CD4-positive, alpha-beta T cell treated with Interleukin-17A for 1 hour (primary cell): Measurements from ENCODE around the gene FBXL7.

ENCODE experiments used
- DNase-seq: peaks from one replicate; pipeline ENCODE4 v3.0.0-alpha.2; 2020

The FBXL7 gene

GRCh38 chr5:15680455-15680854, 180.5 kb downstream of the FBXL7 start:
- no peak for DNase-seq

- no peak for DNase-seq
These were observed 182.1 kb downstream of the FBXL7 start for GRCh38 chr5:15682122-15682521.

GRCh38 chr5:15682566-15682965, 182.6 kb downstream of the FBXL7 start:
- DNase-seq: no peak

DNA sequence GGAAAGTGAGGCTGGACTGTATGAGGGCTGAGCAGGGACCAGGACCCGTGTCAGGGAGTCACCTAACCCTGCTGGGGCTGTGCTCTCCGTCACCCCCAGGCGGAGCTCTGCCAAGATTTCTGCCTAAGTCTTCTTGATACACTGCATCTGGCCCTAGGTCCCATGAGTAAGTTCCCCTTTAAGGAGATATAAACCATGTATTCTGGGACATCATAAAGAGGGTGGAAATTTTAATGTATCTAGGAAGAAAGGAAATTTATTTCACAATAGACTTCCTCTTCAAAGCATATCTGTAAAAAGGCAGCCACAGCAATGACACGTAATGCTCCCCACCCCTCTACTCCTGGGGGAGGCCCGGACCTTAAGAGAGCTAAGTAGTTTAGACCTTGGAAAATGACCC, 183.4 kb downstream of the FBXL7 start:
- no peak for DNase-seq

- no peak for DNase-seq
These were observed 187.4 kb downstream of the FBXL7 start for GRCh38 chr5:15687401-15687800.

DNA sequence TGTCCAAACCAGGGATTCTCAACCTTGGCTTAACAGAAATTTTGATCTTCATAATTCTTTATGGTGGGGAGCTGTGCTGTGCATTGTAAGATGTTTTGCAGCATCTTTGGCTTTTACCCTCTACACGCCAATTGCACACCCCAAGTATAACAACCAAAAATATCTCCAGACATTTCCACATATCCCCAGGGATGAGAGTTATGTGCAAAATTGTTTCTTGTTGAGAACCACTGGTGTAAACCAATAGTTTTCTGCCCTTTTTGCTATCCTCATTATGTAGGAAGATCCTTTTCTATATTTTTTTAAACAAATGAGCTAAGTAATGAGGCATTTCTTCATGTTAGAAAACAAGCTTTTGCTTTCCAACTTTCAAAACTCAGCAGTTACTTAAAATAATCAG, 189.9 kb downstream of the FBXL7 start:
- no peak for DNase-seq

DNA sequence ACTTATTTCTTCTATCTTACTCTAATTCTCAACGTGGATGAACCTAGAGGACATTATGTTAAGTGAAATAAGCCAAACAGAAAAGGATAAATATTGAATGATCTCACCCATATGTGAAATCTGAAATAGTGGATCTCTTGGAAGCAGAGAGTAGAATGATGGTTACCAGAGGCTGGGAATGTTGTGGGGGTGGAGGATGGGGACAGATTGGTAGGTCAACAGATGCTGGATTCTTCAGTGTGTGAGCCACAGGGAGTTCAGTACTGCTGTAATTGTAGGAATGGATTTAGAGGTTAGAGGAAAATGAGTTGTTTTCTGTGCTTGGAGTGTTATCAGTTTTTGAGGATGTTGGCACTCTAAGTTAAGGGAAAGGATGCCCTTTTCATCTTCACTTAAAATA, 190.6 kb downstream of the FBXL7 start:
- DNase-seq: no peak

GRCh38 chr5:15691521-15691920, 191.5 kb downstream of the FBXL7 start:
- no peak for DNase-seq

DNA sequence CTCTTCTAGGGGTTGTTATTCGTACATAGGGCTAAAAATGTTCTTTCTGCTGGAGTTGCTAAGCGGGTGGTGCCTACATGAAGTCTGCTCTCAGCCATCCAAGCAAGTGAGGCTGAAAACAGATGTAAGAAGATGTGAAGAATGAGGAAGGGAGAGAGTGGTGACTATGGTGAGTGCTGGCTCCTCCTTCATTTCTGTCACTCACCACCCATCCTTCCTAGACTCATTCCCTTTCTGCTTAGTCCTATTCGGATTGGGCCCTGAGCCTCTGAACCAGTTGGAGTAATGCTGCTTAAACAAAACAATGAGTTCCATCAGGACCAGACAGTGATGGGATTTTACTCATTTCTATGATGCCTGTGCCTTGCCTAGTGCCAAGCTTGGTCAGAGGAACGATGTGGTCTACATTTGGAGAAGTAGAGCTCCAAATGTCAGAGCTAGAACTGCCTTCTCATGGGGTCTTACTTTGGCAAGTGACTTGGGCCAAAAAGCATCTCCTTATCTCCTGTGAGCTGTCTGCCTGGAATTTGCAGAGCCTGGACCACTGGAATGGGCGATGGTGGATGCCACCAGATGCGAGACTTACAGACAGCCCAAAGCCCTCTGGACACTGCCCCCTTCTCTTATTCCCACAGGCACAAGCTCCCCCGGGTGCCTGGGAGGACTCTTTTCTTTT, 192.9 kb downstream of the FBXL7 start:
- no peak for DNase-seq

GRCh38 chr5:15693382-15693728, 193.4 kb downstream of the FBXL7 start:
- no peak for DNase-seq

- DNase-seq: no peak
These were observed 194.0 kb downstream of the FBXL7 start for GRCh38 chr5:15693933-15694332.

DNA sequence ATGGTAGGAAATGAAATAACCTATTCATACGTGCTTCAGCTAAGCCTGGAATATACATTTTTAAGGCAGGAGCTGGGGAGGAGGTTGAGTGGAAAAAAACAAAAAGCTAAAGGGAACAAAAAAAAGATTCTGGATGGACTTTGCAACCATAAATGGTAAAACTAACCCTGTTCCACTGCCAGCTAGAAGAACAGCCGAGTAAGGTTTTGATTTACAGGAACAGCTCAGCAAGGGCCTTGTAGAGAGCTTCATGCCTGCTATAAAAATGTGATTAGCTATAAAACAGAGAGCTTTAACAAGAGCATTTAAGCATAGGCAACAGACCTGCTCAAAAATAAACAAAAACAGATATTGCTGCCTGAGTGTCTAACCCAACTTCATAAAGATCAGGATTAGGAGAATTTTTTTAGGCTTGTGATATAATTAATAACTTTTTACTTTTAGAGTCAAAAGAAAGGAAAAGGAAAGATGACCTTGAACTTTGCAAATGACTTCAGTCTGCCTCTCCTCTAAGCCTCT, 194.8 kb downstream of the FBXL7 start:
- DNase-seq: no peak

DNA sequence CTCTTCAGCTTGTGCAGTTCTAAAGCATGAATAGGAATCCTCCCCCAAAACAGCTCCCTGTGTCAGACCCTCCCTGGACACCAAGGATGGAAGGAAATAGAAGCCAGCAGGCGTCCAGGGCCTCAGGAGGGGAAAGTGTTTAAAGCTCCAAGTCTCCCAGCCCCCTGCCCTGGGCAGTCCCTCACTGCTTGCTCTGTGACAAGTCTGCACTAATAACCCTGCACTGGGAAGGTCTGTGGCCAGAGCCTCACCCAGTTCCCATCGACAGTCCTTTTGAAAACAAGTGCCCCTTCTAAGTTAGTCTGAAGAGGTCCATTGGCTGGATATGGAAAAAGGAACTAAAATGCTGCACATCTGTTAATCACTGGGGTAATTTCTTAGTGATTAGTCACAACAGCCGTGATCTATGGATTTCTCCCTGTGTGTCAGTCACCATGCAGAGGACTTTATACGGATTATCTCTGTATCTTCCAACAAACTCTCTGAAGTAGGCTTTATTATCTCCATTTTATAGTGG, 195.3 kb downstream of the FBXL7 start:
- DNase-seq: no peak

- DNase-seq: no peak
These were observed 200.4 kb downstream of the FBXL7 start for GRCh38 chr5:15700373-15700772.

DNA sequence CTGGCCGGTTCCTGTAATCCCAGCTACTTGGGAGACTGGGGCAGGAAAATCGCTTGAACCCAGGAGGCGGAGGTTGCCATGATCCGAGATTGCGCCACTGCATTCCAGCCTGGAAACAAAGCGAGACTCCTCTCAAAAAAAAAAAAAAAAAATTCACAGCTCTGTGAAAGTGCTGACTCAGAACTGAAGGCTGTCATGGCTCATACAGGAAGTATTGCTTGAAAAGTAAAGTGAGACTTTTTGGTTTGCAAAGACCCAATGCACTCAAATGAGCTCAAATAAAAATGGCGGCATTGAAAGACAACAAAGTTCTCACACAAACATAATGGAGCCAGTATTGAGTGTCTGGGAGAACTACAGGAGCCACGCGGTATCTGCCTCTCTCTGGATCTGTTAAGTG, 202.1 kb downstream of the FBXL7 start:
- DNase-seq: no peak

DNA sequence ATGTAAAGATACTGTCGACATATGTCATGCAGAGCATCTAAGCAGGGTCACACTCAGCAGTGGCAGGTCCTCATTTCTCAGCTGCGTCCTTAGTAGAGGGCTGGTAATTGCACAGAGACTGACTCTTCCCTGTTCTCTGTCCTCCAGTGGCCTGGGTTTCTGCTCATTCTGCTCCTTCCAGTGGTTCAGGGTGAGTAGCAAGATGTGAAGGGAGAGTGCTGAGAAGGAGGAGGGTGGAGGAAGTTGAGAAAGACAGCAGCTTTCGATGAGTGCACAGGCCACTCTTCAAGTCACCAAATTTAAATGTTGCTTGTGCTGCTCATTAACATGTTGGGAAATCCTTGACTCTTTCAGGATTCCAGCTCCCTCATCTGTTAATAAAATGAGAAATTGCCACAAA, 203.9 kb downstream of the FBXL7 start:
- no peak for DNase-seq

DNA sequence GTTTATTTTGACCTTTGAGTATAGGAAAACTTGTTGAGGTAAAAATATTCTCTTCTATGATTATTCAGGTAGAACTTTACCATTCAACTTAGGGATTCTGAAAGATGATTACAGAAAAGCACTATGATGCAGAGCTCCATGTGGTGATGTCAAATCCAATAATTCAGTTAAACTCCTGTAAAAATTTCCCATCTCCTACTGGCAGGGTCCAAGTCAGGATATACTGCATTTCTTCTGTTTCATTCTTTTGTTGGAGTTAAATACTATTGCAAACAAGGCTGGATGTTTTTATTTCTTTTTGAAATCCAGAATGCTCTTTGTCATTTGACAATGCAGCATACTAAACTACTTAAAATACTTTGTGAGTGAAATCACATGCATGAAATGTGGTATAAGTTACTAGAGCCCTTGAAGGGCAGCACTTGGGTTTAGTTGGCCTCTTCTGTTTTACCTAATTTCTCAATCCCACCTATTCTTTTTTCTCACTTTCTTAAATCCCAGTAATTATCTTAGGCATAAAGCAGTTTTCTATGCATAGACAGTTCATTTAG, 204.5 kb downstream of the FBXL7 start:
- no peak for DNase-seq

GRCh38 chr5:15707631-15708030, 207.7 kb downstream of the FBXL7 start:
- no peak for DNase-seq

- DNase-seq: no peak
These were observed 211.9 kb downstream of the FBXL7 start for GRCh38 chr5:15711892-15712291.

DNA sequence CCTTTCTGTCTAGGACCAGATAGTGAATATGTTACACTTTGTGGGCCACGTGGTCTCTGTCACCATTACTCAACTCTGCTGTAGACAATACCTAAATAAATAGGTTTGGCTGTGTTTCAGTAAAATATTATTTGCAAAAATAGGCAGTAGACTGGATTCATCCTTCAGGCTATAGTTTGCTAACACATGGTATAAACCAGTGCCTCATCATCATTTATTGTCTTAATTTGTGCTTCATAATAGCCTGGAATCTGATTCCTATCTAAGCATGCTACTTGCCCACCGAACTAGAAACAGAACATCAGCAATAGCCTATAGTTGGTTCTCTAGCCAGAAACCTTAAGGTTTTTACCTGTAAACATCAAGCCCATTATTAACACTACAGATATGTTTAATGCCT, 215.6 kb downstream of the FBXL7 start:
- no peak for DNase-seq

DNA sequence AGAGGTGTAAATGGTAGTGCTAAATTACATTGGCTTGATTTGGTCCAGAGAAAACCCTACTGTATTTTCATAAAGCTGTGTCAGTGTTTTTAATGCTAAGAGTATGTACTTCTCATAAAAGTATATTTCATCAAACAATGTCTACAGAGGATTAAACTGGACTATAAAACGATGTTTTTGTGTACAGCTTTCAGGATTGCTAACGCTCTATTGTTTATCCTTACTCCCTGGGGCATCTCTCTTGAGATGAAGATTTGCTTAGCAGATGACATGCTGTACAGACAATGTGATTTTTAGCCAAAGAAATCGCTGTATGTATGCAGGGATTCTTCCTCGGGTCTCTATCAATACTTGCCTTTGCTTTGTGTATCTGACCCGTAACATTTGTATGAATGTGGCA, 216.0 kb downstream of the FBXL7 start:
- DNase-seq: no peak

DNA sequence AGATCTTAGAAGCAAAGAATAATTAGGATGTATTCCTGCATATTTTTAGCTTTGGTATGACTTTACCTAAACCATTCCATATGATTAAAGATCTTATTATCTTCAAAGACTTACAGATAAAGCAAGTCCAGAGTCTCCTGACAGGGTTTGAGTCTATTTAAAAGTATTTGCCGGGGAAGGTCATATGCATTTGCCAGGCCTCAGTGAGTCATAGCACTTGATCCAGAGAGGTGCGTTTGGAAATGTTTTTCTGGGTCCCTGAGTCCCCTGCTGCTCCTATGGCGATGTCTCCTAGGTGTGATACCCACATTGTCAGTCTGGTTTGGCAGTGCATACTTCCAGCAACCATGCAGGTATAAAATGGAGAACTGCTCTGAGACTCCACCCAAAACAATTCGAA, 217.0 kb downstream of the FBXL7 start:
- DNase-seq: no peak

GRCh38 chr5:15718421-15719179, 218.6 kb downstream of the FBXL7 start:
- no peak for DNase-seq

GRCh38 chr5:15719784-15720183, 219.8 kb downstream of the FBXL7 start:
- no peak for DNase-seq
